ENCODE results near the gene ADGRD1.

- TF ChIP-seq POLR2A (IDR thresholded peaks at IDR 0.05) (no peak), CTCF (IDR thresholded peaks at IDR 0.05) (no peak)
Measured at GRCh38 chr12:130970165-130970907, 16.6 kb downstream of the ADGRD1 start.
